DMS 273 (cell line): Measurements from ENCODE around the gene NPHP4.

ENCODE experiments used
- DNase-seq: peaks from one replicate; lab custom pipeline; 2025; ENCODE audit not compliant: unreplicated experiment; lab: John Stamatoyannopoulos, UW

Gene NPHP4

DNA sequence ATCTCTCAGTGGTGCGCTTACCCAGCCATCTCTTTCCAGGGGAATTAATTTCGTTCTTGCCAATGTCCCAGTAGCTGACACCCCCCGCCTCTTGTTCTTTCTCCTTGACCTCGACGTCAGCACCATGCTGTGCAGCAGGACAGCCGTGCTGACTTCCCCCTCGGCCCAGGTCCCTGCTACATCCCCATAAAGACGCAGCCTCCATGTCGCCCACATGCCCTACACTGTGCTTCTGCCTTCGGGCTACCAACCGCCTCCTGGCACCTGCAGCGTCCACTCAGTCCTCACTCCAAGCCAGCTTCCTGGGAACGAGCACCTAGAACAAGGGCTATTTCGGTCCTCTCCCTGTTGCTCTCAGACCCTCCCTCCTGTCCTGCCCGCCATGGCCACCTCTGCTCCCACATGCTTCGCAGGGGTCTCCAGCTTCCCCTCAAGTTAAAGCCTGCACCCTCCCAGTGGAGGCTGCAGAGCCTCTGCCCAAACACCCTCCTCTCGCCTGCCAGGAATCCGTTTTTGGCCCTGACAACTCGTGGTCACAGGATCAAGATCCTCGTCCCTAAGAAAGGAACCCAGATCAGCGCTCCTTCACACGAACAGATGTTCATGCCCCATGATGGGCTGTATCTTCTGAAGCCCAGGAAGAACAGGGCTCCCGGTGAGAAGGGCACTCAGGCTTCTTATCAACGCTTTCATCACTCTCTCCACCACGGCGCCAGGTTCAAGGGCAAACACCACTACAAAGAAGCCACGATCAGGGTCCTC lies 109.7 kb downstream of the NPHP4 start:
- DNase-seq: no peak

- no peak for DNase-seq
These were observed 110.6 kb downstream of the NPHP4 start for GRCh38 chr1:5881526-5882222.

DNA sequence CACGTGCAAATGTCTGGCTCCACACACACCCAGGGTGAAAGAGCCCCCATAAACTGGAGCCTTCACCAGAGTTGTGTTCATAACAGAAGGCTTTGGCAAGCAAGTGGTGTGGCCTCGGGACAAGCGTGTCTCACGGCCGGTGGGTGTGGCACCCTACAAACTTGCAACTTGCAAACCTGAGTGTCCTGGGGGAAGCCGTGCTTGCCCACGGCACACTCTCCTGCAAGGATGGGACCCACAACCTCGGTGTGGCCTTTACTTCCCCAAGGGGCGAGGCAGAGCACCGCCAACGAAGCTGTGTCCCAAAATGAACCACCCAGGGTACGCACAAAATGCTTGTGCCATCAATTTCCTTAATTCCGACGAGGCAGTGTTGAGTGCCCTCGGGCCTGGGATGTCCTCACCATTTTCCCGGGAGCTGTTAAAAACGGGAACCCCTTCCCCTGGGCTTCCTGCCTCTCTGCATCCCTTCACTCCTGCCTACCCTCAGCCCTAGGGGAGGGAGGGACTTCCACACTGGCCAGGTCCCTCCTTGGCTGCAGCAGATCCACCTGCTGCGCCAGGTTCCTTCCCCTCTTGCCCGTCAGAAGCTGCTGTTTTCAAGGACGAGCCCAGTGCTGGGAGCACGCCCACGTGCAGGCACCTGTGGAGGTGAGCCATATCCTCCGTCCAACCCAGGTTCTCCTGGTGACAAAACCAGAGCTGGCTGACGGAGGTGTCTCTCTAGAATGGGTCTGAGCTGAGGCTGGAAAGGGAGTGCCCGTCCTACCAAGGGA lies 111.4 kb downstream of the NPHP4 start:
- DNase-seq: no peak

DNA sequence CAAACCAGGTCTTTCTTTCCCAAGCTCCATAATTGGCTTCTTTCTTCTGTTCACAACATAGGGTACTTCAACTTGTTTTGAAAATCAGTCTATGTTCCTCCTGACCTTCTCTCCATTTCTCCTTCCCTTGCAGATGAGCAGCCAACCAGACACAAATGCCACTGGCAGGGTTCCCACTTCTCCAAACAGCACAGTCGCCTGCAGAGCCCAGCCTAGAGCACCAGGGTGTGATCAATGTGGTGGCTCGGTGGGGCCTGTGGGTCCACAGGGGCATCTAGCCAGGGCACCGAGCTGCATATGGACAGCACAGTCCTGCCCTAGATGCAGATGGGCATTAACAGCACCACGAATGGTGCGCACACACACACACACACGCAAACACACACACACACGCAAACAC lies 112.8 kb downstream of the NPHP4 start:
- no peak for DNase-seq

GRCh38 chr1:5878971-5879370 lies 113.3 kb downstream of the NPHP4 start:
- DNase-seq: no peak

DNA sequence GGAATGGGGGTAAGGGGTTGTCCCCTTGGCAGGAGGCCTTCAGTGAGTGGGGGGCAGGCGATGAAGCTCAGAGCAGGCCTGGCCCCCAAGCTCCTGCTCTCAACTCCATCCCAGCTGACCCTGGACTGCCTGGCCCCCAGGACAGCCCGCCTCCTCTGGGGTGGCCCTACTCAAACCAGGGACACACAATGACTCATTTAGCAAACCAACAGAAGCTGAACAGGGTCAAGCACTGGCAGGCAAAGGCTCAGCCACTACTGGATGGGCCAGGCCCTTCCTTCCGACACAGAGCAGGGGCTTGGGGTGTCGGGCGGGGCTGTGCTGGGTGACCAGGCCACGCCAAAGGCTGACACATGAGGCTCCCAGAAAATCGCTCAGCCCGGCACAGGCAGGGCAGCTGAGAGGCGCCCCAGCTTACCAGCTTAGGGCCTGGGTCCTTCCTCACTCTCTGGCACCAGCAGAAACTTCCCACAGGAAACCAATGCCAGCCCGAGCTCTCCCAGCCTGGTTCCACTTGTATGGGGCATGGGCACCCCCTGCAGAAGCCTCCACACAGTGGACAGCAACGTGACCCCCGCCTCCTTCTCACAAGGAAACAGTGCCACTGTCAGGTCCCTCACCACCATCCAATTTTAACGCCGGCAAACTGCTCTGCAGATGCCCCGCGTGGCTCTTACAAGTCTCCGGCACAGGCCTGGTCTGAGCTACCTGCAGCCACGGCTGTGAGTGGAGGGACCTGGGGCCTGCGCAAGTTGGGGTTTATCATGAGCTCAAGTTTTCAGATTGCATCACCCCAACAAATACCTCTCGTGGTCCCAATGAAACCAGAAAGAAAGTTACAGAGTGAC lies 114.3 kb downstream of the NPHP4 start:
- no peak for DNase-seq

DNA sequence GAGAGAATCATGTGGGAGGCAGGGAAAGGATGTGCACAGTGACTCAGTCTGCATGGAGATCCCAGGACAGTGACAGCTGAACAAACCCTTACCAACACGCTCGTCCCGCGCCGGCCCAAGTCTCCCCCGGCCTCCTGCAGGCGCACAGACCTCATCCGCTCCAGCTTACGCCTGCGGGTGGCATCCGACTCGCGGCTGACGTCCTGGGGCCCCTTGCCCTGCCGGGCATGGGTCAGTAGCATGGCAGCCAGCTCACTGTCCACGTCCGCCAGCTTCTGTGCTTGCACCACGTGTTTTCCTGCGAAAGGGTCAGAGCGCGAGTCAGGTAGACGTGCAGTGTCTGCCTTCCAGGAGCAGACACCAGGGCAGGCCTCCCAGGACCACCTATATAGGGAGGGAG lies 115.2 kb downstream of the NPHP4 start:
- no peak for DNase-seq

GRCh38 chr1:5876094-5876650 lies 116.1 kb downstream of the NPHP4 start:
- DNase-seq: no peak

DNA sequence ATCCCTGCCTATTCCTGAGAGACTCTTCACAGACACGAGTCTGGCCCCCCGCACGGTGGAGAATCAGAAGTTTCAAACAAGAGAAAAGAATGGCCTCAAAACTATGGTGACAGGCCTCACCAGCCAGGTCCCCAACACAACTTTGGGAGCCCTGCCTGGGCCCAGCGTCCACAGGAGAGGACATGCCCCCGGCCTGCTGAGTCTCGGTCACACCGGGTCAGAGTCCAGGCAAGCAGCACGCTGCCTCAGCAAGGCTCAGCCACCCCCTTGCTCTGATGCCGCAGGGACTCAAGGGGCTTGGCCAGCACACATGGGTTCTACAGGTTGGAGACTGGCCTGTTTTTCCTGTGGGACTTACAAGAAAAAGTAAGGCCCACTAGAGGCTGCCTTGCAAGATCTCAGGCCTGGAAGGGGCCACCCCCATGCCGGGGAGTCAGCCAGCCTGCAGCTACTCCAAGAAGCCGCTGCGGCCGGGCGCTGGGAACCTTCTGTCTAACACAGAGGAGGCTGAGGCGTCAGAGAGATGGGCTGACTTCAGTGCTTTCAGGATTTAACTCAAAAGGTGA lies 116.8 kb downstream of the NPHP4 start:
- DNase-seq: no peak

DNA sequence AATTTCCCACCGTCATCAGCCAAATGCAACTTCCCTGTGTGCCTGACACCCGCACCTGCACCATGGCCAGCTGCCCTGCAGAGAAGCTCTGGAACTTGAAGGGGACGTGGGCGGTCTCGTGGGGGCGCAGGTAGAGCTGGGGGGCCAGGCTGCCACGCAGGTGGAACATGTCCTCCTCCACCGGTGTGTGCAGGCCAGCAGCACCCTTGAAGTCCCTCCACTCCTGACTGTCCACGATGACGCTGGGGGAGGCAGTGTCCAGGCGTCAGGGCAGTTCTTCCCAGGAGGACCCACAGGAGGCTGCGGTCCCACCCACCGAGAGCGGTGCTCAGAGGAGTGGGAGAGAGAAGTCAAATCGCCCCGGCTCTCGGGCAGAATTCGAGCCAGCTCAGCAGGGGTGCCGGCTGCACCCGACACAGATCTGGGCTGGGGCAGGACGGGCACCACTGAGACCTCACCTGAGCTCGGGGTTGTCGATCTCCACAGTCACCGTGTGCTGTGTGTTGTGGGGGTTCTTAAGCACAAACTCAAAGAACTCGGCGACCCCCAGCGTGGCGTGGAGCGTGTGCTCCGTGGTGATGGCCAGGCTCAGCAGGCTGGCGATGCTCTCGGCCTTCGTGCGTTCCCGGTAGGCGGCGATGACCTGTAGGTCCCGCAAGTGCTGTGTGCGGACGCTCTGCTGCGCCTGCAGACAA lies 117.7 kb downstream of the NPHP4 start:
- DNase-seq: no peak

GRCh38 chr1:5873556-5873955 lies 118.7 kb downstream of the NPHP4 start:
- no peak for DNase-seq

DNA sequence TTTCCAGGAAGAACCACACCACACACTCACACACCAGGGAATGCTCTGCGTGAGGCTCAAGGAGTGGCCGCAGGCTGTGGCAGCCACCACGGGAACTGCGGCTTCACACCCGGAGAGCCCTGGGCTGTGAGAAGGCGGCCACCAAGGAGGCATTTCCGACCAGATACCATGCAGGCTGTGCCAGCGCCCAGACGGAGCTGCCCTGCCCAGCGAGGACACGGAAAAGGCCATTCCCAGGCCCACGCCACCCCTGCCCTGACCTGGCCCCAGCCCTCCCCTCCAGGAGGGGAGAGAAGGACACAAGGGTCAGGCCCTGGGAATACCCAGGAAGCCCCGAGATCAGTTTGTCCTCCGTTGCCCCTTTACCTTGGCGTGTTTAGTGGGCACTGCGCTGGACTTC lies 119.3 kb downstream of the NPHP4 start:
- no peak for DNase-seq

GRCh38 chr1:5868931-5869500 lies 123.2 kb downstream of the NPHP4 start:
- DNase-seq: no peak

- no peak for DNase-seq
These were observed 126.5 kb downstream of the NPHP4 start for GRCh38 chr1:5865774-5866173.

GRCh38 chr1:5865056-5865455 lies 127.2 kb downstream of the NPHP4 start:
- no peak for DNase-seq

DNA sequence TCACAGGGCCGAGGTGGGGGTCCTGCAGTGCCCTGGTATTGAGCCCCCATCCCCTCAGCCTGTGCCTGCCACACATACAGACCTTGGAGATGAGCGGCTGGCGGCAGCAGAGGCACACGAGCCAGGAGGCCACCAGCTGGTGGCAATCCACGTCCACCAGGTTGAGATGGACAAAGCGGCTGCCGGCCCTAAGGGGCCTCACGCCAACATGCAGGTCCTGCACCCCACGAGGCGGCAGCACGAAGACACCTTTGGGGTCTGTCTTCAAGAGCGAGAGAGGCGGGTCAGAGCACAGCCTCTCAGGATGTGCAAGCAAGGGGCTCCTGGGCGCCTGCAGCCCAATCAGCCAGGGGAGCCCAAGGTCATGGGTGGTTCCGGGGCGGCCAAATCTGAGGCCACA lies 128.0 kb downstream of the NPHP4 start:
- no peak for DNase-seq

GRCh38 chr1:5863238-5863637 lies 129.0 kb downstream of the NPHP4 start:
- DNase-seq: no peak

GRCh38 chr1:5861871-5862825 lies 130.1 kb downstream of the NPHP4 start:
- DNase-seq: no peak
